PC-3 (cell line): Measurements from ENCODE around the gene TMEM30B. TPM values are rescaled to one million over a fixed set of nuclear protein-coding genes. Genes with fewer than 3 reads are reported as not detected.

Experiments
- ATAC-seq: fragments of 200-7000 bp; cut with Tn5 transposase; 2 replicates; pipeline ENCODE4 v1.9.1; 2020; ENCODE audit warnings: mild to moderate bottlenecking, moderate library complexity
- BruUV-seq: library from RNA; stranded (reverse); fragments of 400-500 nt; replicated peaks from 2 replicates; lab custom pipeline; 2021; lab: Mats Ljungman, UMichigan
- CTCF ChIA-PET: fragments of 300-600 bp; sonication (Branson Sonifier 250); formaldehyde crosslinking; loops from one replicate; lab custom pipeline; 2022; ENCODE audit warnings: antibody characterized with exemption; lab: Charles Lee
- POLR2A ChIA-PET: fragments of 300-600 bp; sonication (Branson Sonifier 250); formaldehyde crosslinking; loops from one replicate; lab custom pipeline; 2022; ENCODE audit warnings: antibody characterized with exemption; ENCODE audit not compliant: unreplicated experiment; lab: Charles Lee
- DNase-seq: peaks from one replicate; pipeline ENCODE4 v3.0.0-alpha.2; 2015
- H2AFZ ChIP-seq: fragments of 300-600 bp; sonication (generic); 2 replicates; pipeline ENCODE4 v1.6.0; 2016; ENCODE audit warnings: antibody characterized with exemption, low read length
- H3F3A ChIP-seq: fragments of 300-600 bp; sonication (generic); one replicate; pipeline ENCODE4 v1.6.0; 2017; ENCODE audit warnings: antibody characterized with exemption, low read length, control low read depth, mild to moderate bottlenecking; ENCODE audit not compliant: unreplicated experiment
- H3K27ac ChIP-seq: fragments of 300-600 bp; sonication (generic); 2 replicates; pipeline ENCODE4 v1.5.1; 2016; ENCODE audit warnings: mild to moderate bottlenecking, low read length
- H3K27me3 ChIP-seq: fragments of 300-600 bp; sonication (generic); 2 replicates; pipeline ENCODE4 v1.6.1; 2016; ENCODE audit warnings: low read length, mixed read lengths
- H3K36me3 ChIP-seq: fragments of 300-600 bp; sonication (generic); 2 replicates; pipeline ENCODE4 v1.6.1; 2016; ENCODE audit warnings: low read depth, mixed run types, low read length, mixed read lengths
- H3K4me1 ChIP-seq: fragments of 300-600 bp; sonication (generic); 2 replicates; pipeline ENCODE4 v1.5.1; 2016; ENCODE audit warnings: low read length; ENCODE audit not compliant: insufficient read depth
- H3K4me2 ChIP-seq: fragments of 300-600 bp; sonication (generic); 2 replicates; pipeline ENCODE4 v1.6.0; 2016; ENCODE audit warnings: low read length
- H3K4me3 ChIP-seq: fragments of 300-600 bp; sonication (generic); 2 replicates; pipeline ENCODE4 v1.5.1; 2016; ENCODE audit warnings: mild to moderate bottlenecking, low read length, mixed read lengths
- H3K79me2 ChIP-seq: fragments of 300-600 bp; sonication (generic); 2 replicates; pipeline ENCODE4 v1.6.1; 2017; ENCODE audit warnings: low read length, mixed read lengths
- H3K9ac ChIP-seq: fragments of 300-600 bp; sonication (generic); 2 replicates; pipeline ENCODE4 v1.6.0; 2016; ENCODE audit warnings: mild to moderate bottlenecking, low read length
- H3K9me2 ChIP-seq: fragments of 300-600 bp; sonication (generic); replicated peaks from 2 replicates; pipeline ENCODE4 v1.6.1; 2016; ENCODE audit warnings: mixed run types, low read length, mixed read lengths
- H3K9me3 ChIP-seq: fragments of 300-600 bp; sonication (generic); 2 replicates; pipeline ENCODE4 v1.6.1; 2016; ENCODE audit warnings: low read length, mixed read lengths
- H4K20me1 ChIP-seq: fragments of 300-600 bp; sonication (generic); 2 replicates; pipeline ENCODE4 v1.6.1; 2016; ENCODE audit warnings: low read length, mixed read lengths
- CTCF ChIP-seq: fragments of 300-600 bp; sonication (generic); conservative IDR thresholded peaks from 2 replicates; pipeline ENCODE4 v1.5.1; 2017; ENCODE audit warnings: antibody characterized with exemption, low read depth, mild to moderate bottlenecking, low read length
- EZH2 ChIP-seq: fragments of 300-600 bp; sonication (generic); IDR thresholded peaks from one replicate; pipeline ENCODE4 v1.6.1; 2017; ENCODE audit warnings: antibody characterized with exemption, mild to moderate bottlenecking, low read length; ENCODE audit not compliant: unreplicated experiment
- EZH2phosphoT487 ChIP-seq: fragments of 300-600 bp; sonication (generic); IDR thresholded peaks from 2 replicates; pipeline ENCODE4 v1.6.1; 2018; ENCODE audit warnings: mild to moderate bottlenecking, antibody characterized with exemption, low read length, borderline replicate concordance
- intact Hi-C: fragments of 100-400 bp; cut with micrococcal nuclease; formaldehyde crosslinking; loops from 2 replicates; pipeline ENCODE4 v1.9.0; 2023
- total RNA-seq: library from RNA; depleted of rRNA; stranded (reverse); fragments of >200 nt; gene quantifications from 2 replicates; pipeline ENCODE4 v1.2.3, GENCODE V29; 2014

The TMEM30B gene
- total RNA-seq, 1 experiment from 2014 or later: 70.6 TPM

- no peaks in the 10 kb centered on the region for H4K20me1 ChIP-seq
- no peaks in the 10 kb centered on the region for H3K27me3 ChIP-seq
- no peaks in the 10 kb centered on the region for H3K9me2 ChIP-seq
- H3K4me3 ChIP-seq: no peak overlapping the region
- peaks cover 46% of the 10 kb centered on the region for H3K4me1 ChIP-seq
- no peaks in the 10 kb centered on the region for H3K9me3 ChIP-seq
- ATAC-seq (no peak), DNase-seq (no peak)
- no peaks in the 10 kb centered on the region for H3K36me3 ChIP-seq
- H3F3A ChIP-seq: no peaks in the 10 kb centered on the region
- no peak overlapping the region for H3K27ac ChIP-seq
- ChIA-PET CTCF (interaction anchor here (0.6 kb wide), 1 partner anchor 618 kb away, joined by 3 read pairs; no protein-coding TSS in a partner anchor), POLR2A (interaction anchor here (0.7 kb wide), 1 partner anchor 608 kb away, joined by 4 read pairs; no protein-coding TSS in a partner anchor)
- intact Hi-C loops: loop anchor here (2.0 kb wide), 1 partner anchor 275 kb away; no protein-coding TSS in a partner anchor
- H3K79me2 ChIP-seq: no peaks in the 10 kb centered on the region
- TF ChIP-seq EZH2phosphoT487: no peak
- BruUV-seq: no TSS peak
- no peak overlapping the region for H3K4me2 ChIP-seq
- H3K9ac ChIP-seq: no peak overlapping the region
- H2AFZ ChIP-seq: no peak overlapping the region
These were observed 23.6 kb downstream of the TMEM30B start for GRCh38 chr14:61257469-61258057.

DNA sequence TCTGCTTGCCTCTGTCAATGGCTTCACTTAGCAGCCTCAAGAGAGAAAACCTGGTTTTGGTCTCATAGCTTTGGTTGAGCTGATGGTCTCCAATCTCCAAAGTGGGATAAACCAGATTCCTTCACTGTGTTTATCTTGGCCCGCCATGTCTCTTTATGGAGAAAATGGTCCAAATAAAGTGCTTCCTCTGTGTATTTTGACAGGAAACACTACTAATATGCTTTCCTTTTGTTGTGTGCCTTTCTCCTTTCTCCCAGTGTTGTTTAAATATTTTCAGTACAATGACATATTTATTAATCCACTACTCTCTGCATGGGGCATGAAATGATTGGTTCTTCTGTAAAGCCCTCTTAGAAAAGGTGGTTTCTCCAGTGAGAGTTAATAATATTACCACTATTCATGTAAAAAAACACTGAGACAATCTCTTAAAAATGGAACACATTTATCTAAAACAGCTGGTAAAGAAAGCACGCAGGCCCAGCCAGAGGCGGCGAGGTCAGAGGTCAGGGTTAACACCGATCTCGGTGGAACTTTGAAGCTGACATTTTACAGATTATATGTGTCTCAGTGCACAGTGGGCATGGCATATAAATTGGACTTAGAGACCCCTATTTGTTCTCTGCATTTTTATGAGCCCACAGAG lies 24.2 kb downstream of the TMEM30B start:
- Histone ChIP-seq H2AFZ (no peak overlapping the region), H3K79me2 (no peaks in the 10 kb centered on the region), H3K9me2 (no peaks in the 10 kb centered on the region), H3K36me3 (no peaks in the 10 kb centered on the region), H3K27ac (no peak overlapping the region), H3F3A (no peaks in the 10 kb centered on the region), H3K27me3 (no peaks in the 10 kb centered on the region), H3K9me3 (no peaks in the 10 kb centered on the region), H3K4me2 (no peak overlapping the region), H3K4me1 (peaks cover 46% of the 10 kb centered on the region), H4K20me1 (no peaks in the 10 kb centered on the region), H3K9ac (no peak overlapping the region), H3K4me3 (no peak overlapping the region)
- BruUV-seq: no TSS peak
- intact Hi-C loops: no loop called here
- POLR2A ChIA-PET: interaction anchor here (0.7 kb wide), 1 partner anchor 607 kb away, joined by 4 read pairs; no protein-coding TSS in a partner anchor
- ATAC-seq: no peak
- CTCF ChIA-PET: no interaction called here
- no peak for TF ChIP-seq EZH2phosphoT487
- TF ChIP-seq CTCF: no peak
- TF ChIP-seq EZH2: no peak
- no peak for DNase-seq

DNA sequence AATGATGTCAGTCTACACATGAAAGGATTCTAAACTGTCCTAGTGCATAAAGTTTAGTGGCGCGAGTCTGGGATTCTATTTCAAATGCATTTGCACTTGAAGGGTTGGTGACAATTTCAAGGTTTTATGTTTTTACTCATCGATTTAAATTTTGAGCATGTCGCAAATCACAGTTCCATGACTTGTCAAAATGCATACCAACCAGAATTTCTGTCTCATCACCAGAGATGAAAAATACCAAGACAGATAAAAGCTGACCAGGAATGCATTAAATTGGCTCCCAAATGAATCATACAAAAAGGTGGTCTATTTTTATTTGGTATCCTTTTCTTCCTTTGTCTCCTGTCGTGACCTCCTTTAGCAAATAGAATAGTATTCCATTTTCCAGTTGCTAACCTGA lies 25.2 kb downstream of the TMEM30B start:
- H3K4me2 ChIP-seq: no peak overlapping the region
- no peak overlapping the region for H2AFZ ChIP-seq
- no TSS peak for BruUV-seq
- H3K79me2 ChIP-seq: no peaks in the 10 kb centered on the region
- ChIA-PET POLR2A (no interaction called here), CTCF (no interaction called here)
- TF ChIP-seq CTCF: no peak
- no peak for TF ChIP-seq EZH2phosphoT487
- no peak for TF ChIP-seq EZH2
- intact Hi-C loops: no loop called here
- no peak overlapping the region for H3K27ac ChIP-seq
- ATAC-seq: no peak
- H3K9me3 ChIP-seq: no peaks in the 10 kb centered on the region
- no peaks in the 10 kb centered on the region for H3K9me2 ChIP-seq
- no peaks in the 10 kb centered on the region for H4K20me1 ChIP-seq
- no peaks in the 10 kb centered on the region for H3K36me3 ChIP-seq
- H3K27me3 ChIP-seq: no peaks in the 10 kb centered on the region
- H3K4me1 ChIP-seq: peaks cover 36% of the 10 kb centered on the region
- no peak overlapping the region for H3K4me3 ChIP-seq
- no peaks in the 10 kb centered on the region for H3F3A ChIP-seq
- H3K9ac ChIP-seq: no peak overlapping the region
- no peak for DNase-seq
